HG03039 (cell line): Measurements from ENCODE around the gene INSYN2B.
A peak's percentile ranks its signal among the peaks of the same experiment; 100 is the strongest.
"Not testable (repeated sequence)": the region's sequence is repeated elsewhere in the genome, so short reads cannot be mapped to it uniquely, and the experiment has no call there.

Source experiments
- ATAC-seq: cut with Tn5 transposase; IDR thresholded peaks from one replicate; pipeline ENCODE4 v1.9.1; 2021; ENCODE audit warnings: mild to moderate bottlenecking, moderate library complexity; ENCODE audit not compliant: unreplicated experiment

Gene INSYN2B

DNA sequence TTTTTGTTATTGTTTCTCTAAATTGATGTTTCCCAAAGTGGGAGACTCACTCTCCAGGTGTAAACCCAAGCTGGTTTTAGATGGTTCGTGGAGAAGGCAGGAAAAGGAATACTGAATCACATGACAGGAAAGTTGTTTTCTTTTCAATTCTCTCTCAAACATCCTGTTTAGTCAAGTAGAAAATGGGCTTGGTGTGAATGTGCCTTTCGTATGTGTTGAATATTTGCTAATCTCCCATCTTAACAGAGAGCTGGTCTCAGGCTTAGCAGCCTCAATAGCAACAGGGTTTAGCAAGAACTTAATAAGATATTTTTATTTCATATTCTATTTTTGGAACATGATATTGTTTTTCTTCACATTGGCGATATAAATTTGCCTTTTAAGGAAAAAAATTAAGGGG is 119.7 kb downstream of the INSYN2B start:
- ATAC-seq, result no peak

DNA sequence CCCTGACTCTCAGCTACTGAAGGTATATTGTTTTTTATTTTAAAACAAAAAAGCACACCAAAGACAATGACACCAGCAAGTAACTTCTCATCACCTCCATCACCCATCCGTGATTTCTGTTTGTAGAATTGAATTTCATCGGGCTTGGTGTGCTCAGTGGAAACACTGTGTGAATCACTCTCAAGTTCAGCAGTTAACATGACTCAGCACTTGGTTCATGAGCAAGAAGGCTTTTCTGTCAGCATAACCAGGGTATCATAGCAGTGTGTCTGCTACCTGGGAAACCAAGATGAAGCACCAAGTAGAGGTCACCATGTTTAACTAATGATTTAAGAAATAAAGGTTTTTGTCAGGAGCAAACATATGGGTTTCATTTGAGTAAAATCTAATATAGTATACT is 123.7 kb downstream of the INSYN2B start:
- ATAC-seq, result no peak

DNA sequence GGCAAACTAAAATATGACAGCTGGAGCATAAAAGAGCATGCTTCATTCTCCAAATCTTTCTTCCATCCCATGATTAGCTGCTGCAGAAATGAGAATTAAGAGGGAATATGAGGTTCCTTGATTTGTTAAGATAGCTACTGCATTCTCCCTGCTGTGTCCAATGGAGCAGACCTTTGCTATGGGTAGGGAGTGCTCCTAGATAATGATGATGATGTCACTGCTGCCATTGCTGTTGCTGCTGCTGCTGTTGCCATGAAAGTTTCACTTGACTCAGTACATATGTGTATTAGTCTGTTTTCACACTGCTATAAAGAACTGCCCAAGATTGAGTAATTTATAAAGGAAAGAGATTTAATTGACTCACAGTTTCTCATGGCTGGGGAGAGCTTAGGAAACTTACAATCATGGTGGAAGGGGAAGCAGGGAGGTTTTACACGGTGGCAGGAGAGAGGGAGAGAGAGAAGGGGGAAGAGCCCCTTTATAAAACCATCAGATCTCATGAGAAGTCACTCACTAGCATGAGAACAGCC is 128.9 kb downstream of the INSYN2B start:
- ATAC-seq, result no peak

DNA sequence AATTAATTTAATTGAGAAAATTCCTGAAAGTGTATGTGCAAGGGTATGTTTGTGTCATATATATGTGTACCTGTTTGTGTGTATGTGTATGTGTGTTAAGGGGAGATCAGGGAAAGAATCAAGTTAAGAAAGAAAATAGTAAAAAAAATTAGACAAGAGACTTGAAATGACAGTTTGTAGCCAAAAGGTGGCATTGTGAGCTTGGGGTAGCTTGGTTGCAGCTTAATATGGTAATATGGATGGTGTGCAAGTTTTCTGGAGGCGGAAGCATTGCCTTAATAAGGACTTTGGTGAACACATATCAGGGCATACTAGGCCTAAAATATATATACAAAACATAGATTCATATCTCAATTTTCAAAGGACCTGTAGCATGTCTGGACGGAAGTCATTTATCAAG is 129.9 kb downstream of the INSYN2B start:
- no peak for ATAC-seq

DNA sequence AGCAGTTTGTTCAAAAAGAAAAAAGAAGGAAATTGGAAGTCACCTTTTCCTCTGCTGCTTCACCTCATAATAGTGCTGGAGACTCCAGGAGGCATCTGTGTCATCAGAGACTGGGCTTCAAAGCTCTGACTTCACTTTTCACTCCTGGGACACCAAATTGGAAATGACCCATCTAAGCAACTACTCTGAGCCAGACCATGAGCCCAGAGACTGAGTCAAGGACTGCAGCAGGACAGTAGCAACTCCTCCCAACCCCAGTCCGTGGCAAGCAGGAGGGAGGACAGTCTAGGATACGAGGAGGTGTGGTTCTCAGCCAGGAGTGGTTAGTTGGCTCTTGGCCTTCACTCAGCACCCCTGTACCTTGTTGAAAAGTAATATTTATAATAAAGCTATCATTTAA is 131.5 kb downstream of the INSYN2B start:
- no peak for ATAC-seq

DNA sequence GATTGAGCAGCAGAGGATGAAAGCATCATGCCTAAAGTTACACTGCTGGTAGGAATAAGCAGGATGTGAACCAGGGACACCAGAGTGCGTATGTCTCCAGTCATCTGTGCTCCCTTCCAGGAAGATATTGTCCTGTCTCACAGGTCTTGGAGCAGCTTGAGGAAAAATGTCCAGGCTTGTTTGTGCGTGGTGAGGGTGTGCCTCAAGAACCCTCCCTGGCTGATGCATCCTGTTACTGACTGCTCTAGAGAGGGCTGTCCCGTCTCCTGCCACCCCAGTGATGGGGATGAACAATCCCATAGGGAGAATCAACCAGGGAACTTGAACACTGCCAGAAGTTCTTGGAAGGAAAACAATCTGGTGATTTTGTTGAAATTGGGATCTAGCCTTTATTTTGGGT is 132.0 kb downstream of the INSYN2B start:
- ATAC-seq, result no peak

DNA sequence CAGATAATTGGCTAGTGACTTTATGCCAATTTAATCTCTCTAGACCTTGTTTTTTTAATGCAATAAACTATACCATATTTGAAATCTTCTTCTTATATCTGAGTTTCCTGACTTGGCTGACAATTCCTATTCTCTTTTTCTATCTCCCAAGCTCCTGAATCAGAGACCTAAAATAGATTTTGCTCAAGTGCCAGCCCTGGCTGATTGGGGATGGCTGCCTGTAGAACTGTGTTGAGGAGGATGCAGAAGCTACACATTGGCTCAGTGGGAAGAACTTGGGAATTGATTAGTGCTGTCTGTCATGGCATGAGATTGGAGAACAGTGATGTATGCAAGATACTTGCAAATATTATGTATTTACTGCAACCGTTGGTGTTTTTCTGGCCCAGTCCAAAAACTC is 132.8 kb downstream of the INSYN2B start:
- ATAC-seq, result no peak

DNA sequence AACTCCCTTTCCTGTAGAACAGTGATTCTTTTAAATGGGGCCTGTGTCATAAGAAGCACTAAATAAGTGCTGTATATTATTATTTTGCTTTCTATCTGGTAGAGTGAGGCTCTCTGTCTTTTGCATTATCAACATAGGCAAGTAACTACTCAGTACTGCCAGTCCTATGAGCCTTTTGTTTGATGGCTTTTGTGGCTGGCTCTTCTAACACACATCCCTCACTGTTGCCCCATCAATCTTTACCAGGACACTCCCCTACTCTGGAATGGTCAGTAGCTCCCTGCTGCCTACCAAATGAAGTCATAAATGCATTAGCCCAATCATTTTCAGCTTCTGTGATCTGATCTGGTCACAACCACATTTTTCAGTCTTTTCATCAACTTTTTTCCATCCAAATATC is 137.6 kb downstream of the INSYN2B start:
- ATAC-seq, result no peak

DNA sequence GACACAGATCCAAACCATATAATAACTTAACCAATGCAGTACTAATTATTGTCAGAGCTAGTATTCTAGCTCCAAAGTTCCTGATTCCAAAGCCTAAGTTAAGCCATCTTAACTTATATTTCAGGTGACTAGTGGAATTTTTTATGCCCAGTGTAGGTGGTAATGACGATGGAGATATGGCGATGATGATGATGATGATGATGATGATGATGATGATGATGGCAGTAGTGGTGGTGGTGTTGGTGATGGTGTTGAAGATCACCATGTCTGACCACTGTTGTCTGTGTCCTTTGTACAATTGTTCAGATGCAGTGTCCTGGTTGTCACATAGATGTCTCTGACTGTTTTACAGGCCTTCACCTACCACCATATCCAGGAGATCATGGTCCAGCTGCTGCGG is 139.9 kb downstream of the INSYN2B start:
- ATAC-seq, result no peak

DNA sequence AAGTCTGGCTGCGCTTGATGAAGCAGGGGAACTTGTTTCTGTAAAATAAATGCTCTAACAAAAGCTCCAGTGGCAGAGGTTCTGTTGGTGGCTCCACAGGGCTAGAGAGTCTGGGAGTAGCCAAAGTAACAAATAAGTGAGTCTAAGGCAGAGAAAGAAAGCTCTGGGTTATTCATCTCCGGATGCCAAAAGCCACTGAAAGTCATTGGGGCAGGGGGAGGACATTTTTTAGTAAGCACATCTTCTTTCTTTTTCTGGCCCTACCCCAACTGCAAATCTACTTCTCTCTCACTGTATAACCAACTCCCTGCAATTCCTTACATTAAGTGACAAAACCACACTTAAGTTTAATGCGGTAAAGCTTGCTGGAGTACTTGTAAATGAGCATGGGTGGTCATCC is 141.6 kb downstream of the INSYN2B start:
- ATAC-seq, result peak; percentile 77

DNA sequence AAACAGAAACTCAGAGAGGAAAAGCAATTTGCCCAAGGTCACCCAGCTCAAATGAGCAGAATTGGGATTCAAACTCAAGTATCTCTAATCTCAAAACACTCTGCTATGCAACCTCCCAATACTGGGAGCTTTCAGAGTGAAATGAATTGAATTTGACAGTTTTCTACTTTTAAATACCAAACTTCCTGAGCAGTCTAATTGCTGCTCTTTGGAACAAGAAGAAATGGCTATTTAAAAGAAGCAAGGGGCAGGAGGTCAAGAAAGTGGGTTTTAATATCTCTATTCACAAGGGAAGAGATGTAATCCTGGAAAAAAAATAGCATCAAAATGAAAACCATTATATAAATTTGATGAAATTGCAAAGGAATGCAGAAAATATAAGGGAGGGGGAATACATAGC is 142.6 kb downstream of the INSYN2B start:
- ATAC-seq, result no peak

DNA sequence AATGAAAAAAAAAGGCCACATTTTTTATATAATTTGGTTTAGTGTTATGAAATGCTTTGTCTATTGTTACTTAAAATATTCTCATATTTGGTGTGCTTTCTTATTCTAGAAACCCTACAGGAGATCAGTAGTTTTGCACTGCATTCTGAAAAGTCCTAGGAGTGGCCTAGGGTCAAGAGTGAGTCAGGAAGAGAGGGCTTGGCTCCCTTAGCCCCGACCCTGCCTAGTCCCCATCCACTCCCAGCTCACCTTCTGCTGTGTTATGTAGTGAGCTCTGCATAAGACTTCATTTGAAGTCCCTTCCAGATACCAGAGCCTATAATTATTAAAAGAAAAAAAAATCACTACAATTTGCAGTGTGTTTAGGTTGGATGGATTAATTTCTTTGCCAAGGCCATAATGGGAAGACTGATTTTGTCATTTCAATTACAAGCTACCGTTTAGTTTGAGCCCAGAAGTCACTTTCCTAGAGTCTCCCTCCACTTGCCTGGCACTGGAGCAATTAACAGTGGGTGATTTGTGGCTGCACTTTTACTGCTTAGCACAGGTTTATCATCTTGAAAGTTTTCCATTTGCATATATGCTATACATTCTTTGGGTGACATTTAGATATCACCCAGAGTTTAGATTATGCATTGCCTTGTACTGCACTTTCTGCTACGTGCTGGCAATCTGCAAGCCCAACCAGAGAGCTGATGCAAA is 143.3 kb downstream of the INSYN2B start:
- ATAC-seq, result no peak

DNA sequence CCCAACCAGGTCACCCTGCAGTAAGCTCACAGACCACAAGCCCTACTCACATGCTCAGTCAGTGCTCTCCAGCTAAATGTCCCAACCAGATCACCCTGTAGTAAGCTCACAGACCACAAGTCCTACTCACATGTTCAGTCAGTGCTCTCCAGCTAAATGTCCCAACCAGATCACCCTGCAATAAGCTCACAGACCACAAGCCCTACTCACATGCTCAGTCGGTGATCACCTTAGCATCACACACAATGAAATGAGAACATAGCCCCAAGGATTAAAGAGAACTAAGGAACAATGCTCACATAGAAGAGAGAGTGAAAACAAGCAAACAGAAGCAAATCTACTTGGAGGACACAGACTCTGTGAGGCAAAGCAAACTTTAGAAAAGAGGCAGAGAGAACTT is 145.8 kb downstream of the INSYN2B start:
- not testable (repeated sequence) for ATAC-seq

DNA sequence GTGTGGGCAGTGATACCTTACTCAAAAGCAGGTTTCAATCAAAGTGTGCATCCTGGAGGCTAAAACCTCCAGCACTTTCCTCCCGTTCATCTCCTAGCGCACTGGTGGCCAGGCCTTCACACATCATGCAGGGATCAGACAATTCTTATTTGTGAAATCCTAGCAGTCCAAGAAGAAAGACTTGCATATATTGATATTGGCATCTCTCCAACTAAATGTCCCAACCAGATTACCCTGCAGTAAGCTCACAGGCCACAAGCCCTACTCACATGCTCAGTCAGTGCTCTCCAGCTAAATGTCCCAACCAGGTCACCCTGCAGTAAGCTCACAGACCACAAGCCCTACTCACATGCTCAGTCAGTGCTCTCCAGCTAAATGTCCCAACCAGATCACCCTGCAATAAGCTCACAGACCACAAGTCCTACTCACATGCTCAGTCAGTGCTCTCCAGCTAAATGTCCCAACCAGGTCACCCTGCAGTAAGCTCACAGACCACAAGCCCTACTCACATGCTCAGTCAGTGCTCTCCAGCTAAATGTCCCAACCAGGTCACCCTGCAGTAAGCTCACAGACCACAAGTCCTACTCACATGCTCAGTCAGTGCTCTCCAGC is 146.5 kb downstream of the INSYN2B start:
- not testable (repeated sequence) for ATAC-seq

DNA sequence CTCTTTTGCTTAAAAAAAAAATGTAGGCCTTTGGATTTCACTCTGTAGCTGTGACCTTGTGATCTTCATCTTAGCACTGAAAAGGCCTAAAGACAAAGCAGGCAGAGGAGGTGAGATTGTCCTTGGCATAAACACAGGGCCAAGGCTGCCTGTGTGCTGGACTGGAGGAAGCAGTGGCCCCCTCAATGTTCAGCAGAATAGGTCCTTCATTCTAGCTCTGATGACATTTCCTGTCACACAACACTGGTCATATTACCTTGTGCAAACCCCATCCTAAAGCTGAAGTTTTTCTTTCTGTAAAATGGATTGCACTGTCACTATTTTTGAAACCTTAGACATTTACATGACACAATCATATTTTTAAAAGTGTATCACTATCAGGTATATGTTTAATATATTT is 147.4 kb downstream of the INSYN2B start:
- ATAC-seq, result no peak

DNA sequence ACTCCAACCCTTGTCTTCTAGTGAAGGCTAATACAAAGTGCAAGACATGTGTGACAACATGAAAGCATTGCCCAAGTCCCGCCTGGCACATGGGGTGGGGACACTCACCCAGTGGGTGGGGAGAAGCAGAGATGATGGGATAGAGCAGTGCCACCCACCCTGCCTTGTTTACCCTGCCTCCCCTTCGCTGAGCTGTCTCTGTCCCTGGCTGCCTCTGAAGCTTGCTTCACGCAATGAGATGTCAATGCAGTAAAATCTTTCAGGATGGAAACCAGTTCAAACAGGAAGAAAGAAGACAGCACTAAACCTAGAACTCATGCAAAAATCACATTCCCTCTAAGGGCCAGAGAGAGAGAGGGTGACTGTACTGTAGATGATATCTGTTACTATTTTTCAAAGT is 148.0 kb downstream of the INSYN2B start:
- ATAC-seq, result no peak

DNA sequence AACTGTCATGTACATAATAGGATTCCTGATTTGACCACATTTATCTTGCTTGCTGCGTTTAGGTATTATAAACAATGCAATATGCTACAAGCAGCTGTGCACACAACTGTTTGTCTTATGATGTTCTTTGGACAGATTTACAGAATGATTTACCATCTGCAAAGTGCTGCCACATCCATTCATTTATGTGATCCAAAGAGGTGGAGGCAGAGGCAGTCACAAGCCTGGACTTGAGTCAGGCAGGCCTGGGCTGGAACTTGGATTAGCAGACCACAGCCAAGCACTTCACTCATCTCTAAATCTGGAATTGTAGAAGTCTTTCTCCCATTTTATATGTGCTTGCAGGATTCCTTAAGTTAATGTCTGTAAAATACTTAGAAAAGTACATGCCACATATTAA is 149.0 kb downstream of the INSYN2B start:
- no peak for ATAC-seq

DNA sequence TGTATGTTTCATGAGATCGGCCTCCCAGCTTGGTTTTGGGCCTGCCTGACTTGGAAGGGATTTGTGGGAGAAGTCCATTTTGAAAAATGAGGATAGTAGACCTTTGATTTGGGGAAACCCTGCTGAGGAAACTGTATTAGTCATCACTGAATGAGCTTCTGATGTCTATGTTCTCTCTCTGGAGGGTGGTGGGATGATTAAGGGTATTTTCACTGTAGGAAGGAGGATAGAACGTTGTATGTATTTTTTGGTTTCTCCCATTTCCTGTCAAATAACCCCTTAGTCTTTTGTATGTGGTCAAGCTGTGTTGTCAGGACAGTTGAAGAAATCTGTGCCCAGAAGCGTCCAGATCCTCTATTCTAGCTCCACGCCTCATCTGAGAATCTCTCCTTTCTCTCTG is 151.9 kb downstream of the INSYN2B start:
- ATAC-seq, result peak; percentile 71

DNA sequence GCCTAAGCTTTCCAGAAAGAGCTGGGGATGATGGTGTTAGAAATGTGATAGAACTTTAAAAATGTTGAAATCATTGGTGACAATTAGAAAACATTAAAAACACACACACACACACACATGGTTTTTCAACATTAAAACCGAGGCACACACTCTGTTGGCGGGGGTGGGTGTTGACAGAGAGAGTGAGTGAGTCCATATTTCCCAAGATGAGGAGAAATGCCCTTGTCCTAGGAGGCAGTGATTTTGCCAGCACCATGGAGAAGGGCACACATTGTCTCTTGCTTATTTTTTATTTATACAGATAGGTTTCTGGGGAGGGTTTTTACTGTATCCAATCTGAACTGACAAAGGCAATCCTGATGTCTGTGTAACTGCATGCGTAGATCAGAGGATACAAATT is 152.5 kb downstream of the INSYN2B start:
- ATAC-seq, result no peak

DNA sequence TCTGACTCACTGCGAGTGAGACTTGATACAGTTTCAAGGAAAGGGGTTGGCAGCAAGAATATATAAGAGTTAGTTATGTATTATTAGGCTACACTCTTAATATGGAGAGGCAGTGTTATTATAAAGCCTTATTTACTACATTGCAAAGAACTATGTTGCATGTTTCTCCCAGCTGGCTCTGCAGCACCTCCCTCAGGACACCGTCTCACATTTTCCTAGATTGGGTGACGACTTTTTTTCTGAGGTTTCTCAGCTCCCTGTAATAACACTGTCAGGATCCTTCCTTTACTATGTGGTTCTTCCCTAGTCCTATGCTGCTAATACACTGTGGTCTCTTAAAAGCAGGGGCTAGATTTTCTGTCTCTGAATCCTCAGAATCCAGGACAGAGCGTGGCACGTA is 153.7 kb downstream of the INSYN2B start:
- ATAC-seq, result no peak

DNA sequence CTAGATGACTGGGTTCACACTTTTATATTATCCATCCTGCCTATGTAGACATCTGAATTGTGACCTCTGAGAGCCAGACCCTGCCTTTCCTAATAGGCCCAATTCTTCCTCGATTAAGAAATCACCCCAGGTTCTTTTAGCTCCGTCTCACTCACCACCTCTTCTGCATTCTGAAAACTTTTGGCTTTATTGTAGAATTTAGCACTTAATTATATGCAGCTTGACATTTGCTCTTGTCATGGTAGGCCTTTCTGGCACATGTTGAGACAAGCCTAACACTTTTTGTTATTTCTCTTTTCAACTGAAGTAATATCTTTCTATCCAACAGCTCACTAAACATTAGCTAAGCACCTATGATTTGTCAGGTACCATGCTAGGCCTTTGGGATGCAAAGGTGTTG is 163.3 kb downstream of the INSYN2B start:
- ATAC-seq, result no peak

DNA sequence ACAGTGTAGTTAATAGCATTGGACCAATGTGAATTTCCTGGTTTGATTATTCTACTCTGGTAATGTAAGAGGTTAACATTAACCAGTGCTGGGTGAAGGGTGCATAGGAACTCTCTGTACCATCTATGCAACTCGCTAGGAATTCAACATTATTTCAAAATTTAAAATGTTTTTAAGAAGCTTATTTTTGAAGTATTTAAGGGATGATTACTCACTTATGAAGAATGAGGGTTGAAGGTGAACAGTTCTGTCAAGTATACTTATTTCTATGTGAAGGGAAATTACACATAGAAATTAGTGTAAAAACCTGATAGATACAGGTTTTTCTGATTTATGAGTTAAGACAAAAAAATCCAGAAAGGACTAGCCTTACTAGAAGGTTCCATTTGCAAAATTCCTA is 165.8 kb downstream of the INSYN2B start:
- ATAC-seq, result no peak
